Psoas muscle (tissue), 8 donors: ENCODE results near the gene TBC1D1. TPM values are rescaled to one million over a fixed set of nuclear protein-coding genes. Genes with fewer than 3 reads are reported as not detected.

ENCODE experiments used
- ATAC-seq, 4 donors: fragments of 200-7000 bp; cut with Tn5 transposase; one replicate each; pipeline ENCODE4 v1.9.1; 2020; ENCODE audit warnings: moderate library complexity in 3 of 4, mild to moderate bottlenecking in 2 of 4
- DNase-seq, 2 donors: peaks; one replicate each; pipeline ENCODE4 v3.0.0-alpha.2; 2020
- H3K27ac ChIP-seq: fragments of 200-600 bp; one replicate; pipeline ENCODE4 v1.8.0; 2022
- H3K27me3 ChIP-seq, 3 donors: fragments of 200-600 bp in 1 of 3; one replicate each; pipeline versions ENCODE4 v1.6.1 to v1.8.0; 2013 to 2022; ENCODE audit warnings: low read length in 2 of 3, mild to moderate bottlenecking in 2 of 3, moderate library complexity in 1 of 3; ENCODE audit not compliant: insufficient read depth in 3 of 3
- H3K36me3 ChIP-seq, 2 donors: fragments of 200-600 bp in 1 of 2; one replicate each; pipeline versions ENCODE4 v1.6.1 to v1.8.0; 2013 to 2022; ENCODE audit warnings: low read depth in 1 of 2, mild to moderate bottlenecking in 1 of 2, moderate library complexity in 1 of 2; ENCODE audit not compliant: insufficient read depth in 1 of 2
- H3K4me1 ChIP-seq: fragments of 200-600 bp; one replicate; pipeline ENCODE4 v1.8.0; 2022
- H3K4me3 ChIP-seq: fragments of 200-600 bp; one replicate; pipeline ENCODE4 v1.8.0; 2022; ENCODE audit warnings: mild to moderate bottlenecking
- H3K9me3 ChIP-seq: fragments of 200-600 bp; one replicate; pipeline ENCODE4 v1.8.0; 2022
- WGBS, 3 donors: extraction: QIAGEN DNeasy Blood & Tissue Kit; methylation state at CpG; one replicate each; pipeline versions ENCODE4 v1.1.6 to v1.1.7; 2013; 5-methylcytosine and 5-hydroxymethylcytosine counted together
- intact Hi-C, 2 donors: fragments of 100-400 bp; cut with DNase I; formaldehyde crosslinking; loops; one replicate each; pipeline versions ENCODE4 v1.11.0 to v1.14.2; 2022
- polyA plus RNA-seq, 3 donors: library from polyadenylated mRNA; stranded (reverse); fragments of 200-250 nt; gene quantifications; one replicate each; pipeline ENCODE4 v1.2.3, GENCODE V29; 2013
- total RNA-seq, 4 donors: library from RNA; stranded (reverse); fragmentation: NEBNext Ultra II Directional in 2 of 4; extraction: Animal tissue kit (Norgen Biotek cat#: 25700) in 2 of 4; gene quantifications; one replicate each; pipeline versions ENCODE4 v1.2.1 to v1.2.4, GENCODE V29; 2021 to 2023
- TF ChIP-seq, protein P1 (sequence below): fragments of 200-600 bp; IDR thresholded peaks from one replicate; pipeline ENCODE4 v1.8.0; 2022; ENCODE audit warnings: antibody characterized with exemption
- donor health status: healthy with polysubstance abuse.
- donor health status: DM: no; HTN: no; CAD: no; lungs with moderate emphysema.
- donor health status: Bipolar disorder and iron deficiency.
- donor health status: healthy.
- donor health status: DM: yes; HTN: yes; CAD: no.
- donor health status: DM: no; HTN: no; CAD: no.
- donor health status: DM: no; HTN: no; CAD: no.
- donor health status: DM: yes; HTN: yes; CAD: no.

TBC1D1 gene
- total and polyA plus RNA-seq, 7 donors, result 18.1 to 130 (median 42.5) TPM

DNA sequence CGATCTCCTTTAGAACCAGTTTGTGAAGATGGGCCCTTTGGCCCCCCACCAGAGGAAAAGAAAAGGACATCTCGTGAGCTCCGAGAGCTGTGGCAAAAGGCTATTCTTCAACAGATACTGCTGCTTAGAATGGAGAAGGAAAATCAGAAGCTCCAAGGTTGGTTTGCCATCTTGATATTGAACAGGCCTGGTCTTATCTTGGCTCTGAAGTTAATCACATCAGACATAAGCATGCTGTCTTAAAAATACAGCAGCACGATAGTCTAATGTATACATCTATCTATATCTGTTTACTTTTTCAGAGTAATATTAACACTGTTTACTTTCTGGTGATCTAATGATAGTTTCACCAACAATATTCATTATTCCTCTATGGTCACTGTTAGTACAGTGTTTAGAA lies 199.1 kb downstream of the TBC1D1 start:
- ATAC-seq, result no peak
- WGBS, 3 donors, result 91 to 94% (median 94%) methylated on average over 4 of the region's 4 CpGs

DNA sequence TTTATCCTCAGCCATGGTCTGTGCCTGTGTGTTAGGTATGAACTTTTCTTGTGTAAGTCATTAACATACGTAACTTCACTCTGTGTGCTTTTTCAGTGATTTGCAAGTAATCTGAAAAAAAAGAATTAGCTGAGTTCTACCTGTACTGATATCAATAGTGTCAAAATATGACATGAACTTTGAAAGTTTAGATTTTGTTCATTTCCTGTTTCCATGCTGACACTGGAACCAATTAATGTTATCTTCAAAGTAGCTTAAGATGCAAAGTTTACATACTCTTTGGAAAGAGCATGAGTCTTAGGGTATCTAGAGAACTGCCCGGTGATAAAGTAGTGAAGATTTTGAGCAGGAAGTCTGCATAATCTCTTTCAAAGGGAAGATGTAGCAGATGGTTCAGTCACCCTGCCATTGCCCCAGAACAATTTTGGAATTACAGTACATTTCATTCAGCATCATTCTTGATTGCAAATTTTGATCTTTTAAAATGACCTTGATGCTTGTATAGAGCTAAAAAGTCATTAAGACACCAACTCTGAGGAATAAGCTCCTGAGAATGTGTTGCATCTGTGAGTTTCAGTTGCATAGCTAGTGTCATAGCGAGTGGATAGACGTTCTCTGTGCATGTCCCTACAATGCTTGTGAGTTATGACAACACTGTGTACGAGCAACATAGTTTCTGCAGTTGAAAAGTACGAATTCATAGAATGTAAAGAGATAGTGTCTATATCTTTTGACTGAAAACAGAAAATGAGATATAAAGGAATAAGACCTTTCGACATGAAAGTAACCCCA lies 199.8 kb downstream of the TBC1D1 start:
- WGBS, 3 donors, result 95 to 96% (median 96%) methylated on average over 7 of the region's 7 CpGs
- Histone ChIP-seq H3K36me3 (peaks cover under 1 to 32% of the 10 kb centered on the region in 2 donors), H3K4me3 (no peak overlapping the region), H3K27ac (no peak overlapping the region), H3K9me3 (no peaks in the 10 kb centered on the region), H3K4me1 (peaks cover 9% of the 10 kb centered on the region), H3K27me3 (no peaks in the 10 kb centered on the region)
- ATAC-seq (no peak), DNase-seq (no peak)
- intact Hi-C loops, result no loop called here
- TF ChIP-seq, protein P1, sequence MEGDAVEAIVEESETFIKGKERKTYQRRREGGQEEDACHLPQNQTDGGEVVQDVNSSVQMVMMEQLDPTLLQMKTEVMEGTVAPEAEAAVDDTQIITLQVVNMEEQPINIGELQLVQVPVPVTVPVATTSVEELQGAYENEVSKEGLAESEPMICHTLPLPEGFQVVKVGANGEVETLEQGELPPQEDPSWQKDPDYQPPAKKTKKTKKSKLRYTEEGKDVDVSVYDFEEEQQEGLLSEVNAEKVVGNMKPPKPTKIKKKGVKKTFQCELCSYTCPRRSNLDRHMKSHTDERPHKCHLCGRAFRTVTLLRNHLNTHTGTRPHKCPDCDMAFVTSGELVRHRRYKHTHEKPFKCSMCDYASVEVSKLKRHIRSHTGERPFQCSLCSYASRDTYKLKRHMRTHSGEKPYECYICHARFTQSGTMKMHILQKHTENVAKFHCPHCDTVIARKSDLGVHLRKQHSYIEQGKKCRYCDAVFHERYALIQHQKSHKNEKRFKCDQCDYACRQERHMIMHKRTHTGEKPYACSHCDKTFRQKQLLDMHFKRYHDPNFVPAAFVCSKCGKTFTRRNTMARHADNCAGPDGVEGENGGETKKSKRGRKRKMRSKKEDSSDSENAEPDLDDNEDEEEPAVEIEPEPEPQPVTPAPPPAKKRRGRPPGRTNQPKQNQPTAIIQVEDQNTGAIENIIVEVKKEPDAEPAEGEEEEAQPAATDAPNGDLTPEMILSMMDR, result no peak

More for the DNA sequence above, 199.1 kb downstream of the TBC1D1 start:
- H3K4me1 ChIP-seq, result peaks cover 16% of the 10 kb centered on the region
- H3K4me3 ChIP-seq, result no peak overlapping the region
- H3K9me3 ChIP-seq, result no peaks in the 10 kb centered on the region
- H3K36me3 ChIP-seq, result peaks cover 0 to 28% of the 10 kb centered on the region in 2 donors
- no peak for DNase-seq
- intact Hi-C loops, result no loop called here
- H3K27ac ChIP-seq, result no peak overlapping the region
- TF ChIP-seq, protein P1, result no peak
- H3K27me3 ChIP-seq, result no peaks in the 10 kb centered on the region

DNA sequence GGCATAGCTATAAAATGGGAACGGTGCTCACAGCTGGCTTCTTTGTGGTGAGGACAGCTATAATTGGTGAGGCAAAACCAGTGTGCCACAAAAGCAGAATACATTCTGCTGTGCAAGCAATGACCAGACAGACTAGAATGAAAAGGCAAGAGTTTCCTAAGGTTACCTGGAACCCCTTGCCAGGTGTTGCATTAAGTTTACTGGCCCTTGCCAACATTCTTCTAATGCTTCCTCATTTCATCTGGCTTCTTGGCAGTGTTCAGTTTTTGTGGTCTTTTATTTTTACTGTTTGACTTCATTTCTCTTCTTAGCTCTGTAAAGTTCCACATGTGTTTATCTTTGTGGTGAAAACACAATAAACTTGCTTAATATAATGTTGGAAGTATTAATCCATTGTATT lies 200.8 kb downstream of the TBC1D1 start:
- Histone ChIP-seq H3K36me3 (peaks cover 2 to 42% of the 10 kb centered on the region in 2 donors), H3K4me1 (no peaks in the 10 kb centered on the region), H3K27me3 (no peaks in the 10 kb centered on the region), H3K9me3 (no peaks in the 10 kb centered on the region), H3K4me3 (no peak overlapping the region), H3K27ac (no peak overlapping the region)
- 12 to 30% (median 28%) methylated on average over 1 of the region's 1 CpG for WGBS, 3 donors
- intact Hi-C loops, result no loop called here
- peak in 1 of 4 donors; percentile 74 for ATAC-seq
- DNase-seq, result no peak
- TF ChIP-seq, protein P1, result no peak

DNA sequence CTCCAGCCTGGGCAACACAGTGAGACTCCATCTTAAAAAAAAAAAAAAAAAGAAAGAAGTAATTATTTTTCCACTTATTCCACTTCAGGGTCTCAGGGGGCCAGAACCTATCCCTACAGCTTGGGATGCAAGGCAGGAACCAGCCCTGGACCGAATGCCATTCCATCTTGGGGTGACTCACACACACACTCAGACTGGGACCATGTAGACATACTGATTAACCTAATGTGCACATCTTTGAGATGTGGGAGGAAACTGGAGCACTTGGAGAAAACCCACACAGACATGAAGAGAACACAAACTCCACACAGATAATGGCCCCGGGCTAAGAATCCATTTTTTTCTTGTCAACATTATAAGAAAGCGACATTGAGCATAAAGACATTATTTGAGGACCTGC lies 201.8 kb downstream of the TBC1D1 start:
- WGBS, 3 donors, result 81 to 97% (median 94%) methylated on average over 3 of the region's 3 CpGs
- Histone ChIP-seq H3K4me1 (no peaks in the 10 kb centered on the region), H3K4me3 (no peak overlapping the region), H3K27me3 (no peaks in the 10 kb centered on the region), H3K9me3 (no peaks in the 10 kb centered on the region), H3K27ac (no peak overlapping the region), H3K36me3 (peaks cover 2 to 52% of the 10 kb centered on the region in 2 donors)
- TF ChIP-seq, protein P1, result no peak
- intact Hi-C loops, result no loop called here
- DNase-seq (no peak), ATAC-seq (peak in 1 of 4 donors; percentile 42)
